Right cardiac atrium (tissue), 5 donors: Measurements from ENCODE around the gene PTRH2. TPM values are rescaled to one million over a fixed set of nuclear protein-coding genes. Genes with fewer than 3 reads are reported as not detected.
"Not testable (repeated sequence)": the region's sequence is repeated elsewhere in the genome, so short reads cannot be mapped to it uniquely, and the experiment has no call there.

Experiments used
- ATAC-seq, 2 donors: fragments of 200-7000 bp; cut with Tn5 transposase; one replicate each; pipeline versions ENCODE4 v1.8.0 to v1.9.1; 2020; ENCODE audit warnings: moderate library complexity in 2 of 2, mild to moderate bottlenecking in 1 of 2
- DNase-seq, 3 donors: peaks; one replicate each; pipeline ENCODE4 v3.0.0-alpha.2; 2020
- H3K27ac ChIP-seq: one replicate; pipeline ENCODE4 v1.5.1; 2013; ENCODE audit warnings: mild to moderate bottlenecking, low read length, control low read depth, moderate library complexity
- H3K27me3 ChIP-seq: one replicate; pipeline ENCODE4 v1.6.1; 2013; ENCODE audit not compliant: control insufficient read depth, insufficient read depth
- H3K4me1 ChIP-seq: one replicate; pipeline ENCODE4 v1.6.1; 2013; ENCODE audit warnings: low read length; ENCODE audit not compliant: control insufficient read depth, insufficient read depth
- H3K4me3 ChIP-seq: one replicate; pipeline ENCODE4 v1.5.1; 2013; ENCODE audit warnings: low read length, control low read depth
- H3K9me3 ChIP-seq: one replicate; pipeline ENCODE4 v1.6.1; 2013; ENCODE audit warnings: low read length; ENCODE audit not compliant: control insufficient read depth
- WGBS: extraction: QIAGEN DNeasy Blood & Tissue Kit; methylation state at CpG from one replicate; pipeline ENCODE4 v1.1.7; 2013; 5-methylcytosine and 5-hydroxymethylcytosine counted together
- intact Hi-C, 4 donors: fragments of 100-400 bp; cut with DNase I; formaldehyde crosslinking; loops; one replicate each; pipeline versions ENCODE4 v1.11.0 to v1.14.0; 2022 to 2023
- long read RNA-seq, 4 donors: library from polyadenylated mRNA; unstranded; transcript quantifications; one replicate each; pipeline ENCODE4 v2.0.0, GENCODE V29; 2020 to 2021
- polyA plus RNA-seq: library from polyadenylated mRNA; stranded (reverse); fragments of 200-250 nt; gene quantifications from one replicate; pipeline ENCODE4 v1.2.3, GENCODE V29; 2013
- total RNA-seq, 4 donors: library from RNA; stranded (reverse); fragmentation: NEBNext Ultra II Directional; extraction: Animal tissue kit (Norgen Biotek cat#: 25700); gene quantifications; one replicate each; pipeline ENCODE4 v1.2.1, GENCODE V29; 2021
- donor health status: healthy with polysubstance abuse.
- donor health status: DM: no; HTN: yes; CAD: no.
- donor health status: DM: no; HTN: no; CAD: no.
- donor health status: DM: no; HTN: yes; CAD: no; lungs with severe emphysema.
- donor health status: DM: yes; HTN: yes; CAD: no.

Gene PTRH2
- total RNA-seq (10 to 100 TPM in 3 of 4 donors, 1 to 10 TPM in 1; 8.0 to 14.8 (median 11.2) TPM), polyA plus RNA-seq (18.9 TPM)
- long read RNA-seq, donor 1, transcript PTRH2-201 (2 exons, 901 nt): major isoform, 7 of 12 reads
- long read RNA-seq, donor 1, partial matches to known transcripts: 0 of 12 reads
- long read RNA-seq, donor 1, other reads (novel, unspliced or antisense): 5 of 12 reads
- long read RNA-seq, donor 2, partial matches to known transcripts: 0 of 4 reads
- long read RNA-seq, donor 2, other reads (novel, unspliced or antisense): 0 of 4 reads
- long read RNA-seq, donor 3, transcript PTRH2-201 (2 exons, 901 nt): major isoform, 7 of 25 reads
- long read RNA-seq, donor 3, partial matches to known transcripts: 0 of 25 reads
- long read RNA-seq, donor 3, other reads (novel, unspliced or antisense): 17 of 25 reads
- long read RNA-seq, donor 4, partial matches to known transcripts: 0 of 2 reads
- long read RNA-seq, donor 4, other reads (novel, unspliced or antisense): 0 of 2 reads

- WGBS: under 1% methylated on average over 45 of the region's 45 CpGs
- intact Hi-C loops: no loop called here
- Histone ChIP-seq H3K4me3 (peak within 1 kb of the TSS; percentile 83), H3K4me1 (peaks cover 3% of the 10 kb centered on the region), H3K27me3 (no peaks in the 10 kb centered on the region), H3K27ac (peak within 1 kb of the TSS; percentile 97), H3K9me3 (no peaks in the 10 kb centered on the region)
- ATAC-seq (peak; percentile 99), DNase-seq (peak; percentile 98 to 99 (median 98))
Measured at GRCh38 chr17:59707149-59707970, at the start of gene PTRH2, which contains the start of gene VMP1. PTRH2 (minus strand) TSS chr17:59707430; CDS start chr17:59697978, 9,452 bp downstream. VMP1 (plus strand) TSS chr17:59707654; CDS start chr17:59731447, 23,793 bp downstream.

GRCh38 chr17:59756236-59756818 lies 49.1 kb upstream of the PTRH2 start:
- Histone ChIP-seq H3K4me3 (no peak overlapping the region), H3K27ac (no peak overlapping the region), H3K9me3 (no peaks in the 10 kb centered on the region), H3K27me3 (no peaks in the 10 kb centered on the region), H3K4me1 (no peaks in the 10 kb centered on the region)
- intact Hi-C loops: loop anchor here in 1 of 4 donors (10.0 kb wide), 1 partner anchor 78 kb away; no protein-coding TSS in a partner anchor
- DNase-seq (no peak), ATAC-seq (no peak)
- 42% methylated on average over 3 of the region's 3 CpGs for WGBS

- intact Hi-C loops: loop anchor here in 1 of 4 donors (10.0 kb wide), 1 partner anchor 80 kb away; no protein-coding TSS in a partner anchor
- ATAC-seq, H3K9me3 ChIP-seq, H3K4me3 ChIP-seq, H3K4me1 ChIP-seq, DNase-seq, H3K27me3 ChIP-seq, H3K27ac ChIP-seq: not testable (repeated sequence)
- 94% methylated on average over 12 of the region's 12 CpGs for WGBS
Measured at GRCh38 chr17:59755069-59755468, 47.8 kb upstream of the PTRH2 start.

- no peaks in the 10 kb centered on the region for H3K9me3 ChIP-seq
- H3K4me1 ChIP-seq: no peaks in the 10 kb centered on the region
- no peak overlapping the region for H3K27ac ChIP-seq
- no peak overlapping the region for H3K4me3 ChIP-seq
- DNase-seq: no peak
- intact Hi-C loops: loop anchor here in 2 of 4 donors (5.0 to 10.0 kb wide), 2 partner anchors 80 to 83 kb away; no protein-coding TSS in a partner anchor
- no peaks in the 10 kb centered on the region for H3K27me3 ChIP-seq
- ATAC-seq: no peak
Measured at GRCh38 chr17:59754552-59754951, 47.3 kb upstream of the PTRH2 start.

- H3K9me3 ChIP-seq: no peaks in the 10 kb centered on the region
- DNase-seq (no peak), ATAC-seq (peak; percentile 89 to 91)
- H3K4me3 ChIP-seq: no peak overlapping the region
- no peak overlapping the region for H3K27ac ChIP-seq
- WGBS: 27% methylated on average over 3 of the region's 3 CpGs
- intact Hi-C loops: loop anchor here in 2 of 4 donors (5.0 to 10.0 kb wide), 2 partner anchors 81 to 84 kb away; no protein-coding TSS in a partner anchor
- H3K27me3 ChIP-seq: no peaks in the 10 kb centered on the region
- no peaks in the 10 kb centered on the region for H3K4me1 ChIP-seq
Measured at GRCh38 chr17:59753522-59754467, 46.6 kb upstream of the PTRH2 start.

GRCh38 chr17:59752922-59753321 lies 45.7 kb upstream of the PTRH2 start:
- H3K4me1 ChIP-seq: no peaks in the 10 kb centered on the region
- ATAC-seq (no peak), DNase-seq (no peak)
- WGBS: 90% methylated on average over 7 of the region's 7 CpGs
- intact Hi-C loops: loop anchor here in 2 of 4 donors (5.0 to 10.0 kb wide), 2 partner anchors 82 to 84 kb away; no protein-coding TSS in a partner anchor
- H3K27me3 ChIP-seq: no peaks in the 10 kb centered on the region
- H3K4me3 ChIP-seq: no peak overlapping the region
- H3K9me3 ChIP-seq: no peaks in the 10 kb centered on the region
- H3K27ac ChIP-seq: no peak overlapping the region

- Histone ChIP-seq H3K4me3 (no peak overlapping the region), H3K4me1 (no peaks in the 10 kb centered on the region), H3K9me3 (no peaks in the 10 kb centered on the region), H3K27ac (no peak overlapping the region), H3K27me3 (no peaks in the 10 kb centered on the region)
- ATAC-seq (no peak), DNase-seq (no peak)
- intact Hi-C loops: loop anchor here in 2 of 4 donors (5.0 to 10.0 kb wide), 2 partner anchors 82 to 85 kb away; no protein-coding TSS in a partner anchor
Measured at GRCh38 chr17:59752446-59752845, 45.2 kb upstream of the PTRH2 start.

- no peak overlapping the region for H3K27ac ChIP-seq
- 90% methylated on average over 11 of the region's 11 CpGs for WGBS
- intact Hi-C loops: loop anchor here in 2 of 4 donors (5.0 to 10.0 kb wide), 2 partner anchors 83 to 85 kb away; no protein-coding TSS in a partner anchor
- H3K9me3 ChIP-seq: no peaks in the 10 kb centered on the region
- no peaks in the 10 kb centered on the region for H3K27me3 ChIP-seq
- H3K4me3 ChIP-seq: no peak overlapping the region
- no peak for ATAC-seq
- no peaks in the 10 kb centered on the region for H3K4me1 ChIP-seq
- DNase-seq: no peak
Measured at GRCh38 chr17:59751955-59752413, 44.8 kb upstream of the PTRH2 start.

- Histone ChIP-seq H3K27ac (no peak overlapping the region), H3K4me3 (no peak overlapping the region), H3K9me3 (no peaks in the 10 kb centered on the region), H3K4me1 (no peaks in the 10 kb centered on the region), H3K27me3 (no peaks in the 10 kb centered on the region)
- 99% methylated on average over 1 of the region's 1 CpG for WGBS
- ATAC-seq (no peak), DNase-seq (no peak)
- intact Hi-C loops: no loop called here
Measured at GRCh38 chr17:59748591-59748990, 41.4 kb upstream of the PTRH2 start.
